HEK293 (cell line): ENCODE data around the gene RASA4B.

ENCODE experiments used
- BCL6B ChIP-seq: fragments of 450-650 bp; formaldehyde crosslinking; IDR thresholded peaks from 2 replicates; pipeline ENCODE4 v1.5.1; 2017; ENCODE audit warnings: missing biosample characterization, missing genetic modification characterization
- ELK4 ChIP-seq: IDR thresholded peaks from 2 replicates; pipeline ENCODE4 v1.6.1; 2011; ENCODE audit warnings: mild to moderate bottlenecking, low read depth, low read length, borderline replicate concordance
- GLI2 ChIP-seq: fragments of 450-650 bp; formaldehyde crosslinking; IDR thresholded peaks from 2 replicates; pipeline ENCODE4; 2017; ENCODE audit warnings: missing biosample characterization, missing genetic modification characterization, low read depth, borderline replicate concordance
- GLI4 ChIP-seq: fragments of 450-650 bp; formaldehyde crosslinking; IDR thresholded peaks from 2 replicates; pipeline ENCODE4 v1.5.1; 2016; ENCODE audit warnings: missing biosample characterization, missing genetic modification characterization
- GLIS1 ChIP-seq: fragments of 450-650 bp; formaldehyde crosslinking; IDR thresholded peaks from 2 replicates; pipeline ENCODE4 v1.5.1; 2016; ENCODE audit warnings: missing biosample characterization, missing genetic modification characterization
- OSR2 ChIP-seq: fragments of 450-650 bp; formaldehyde crosslinking; IDR thresholded peaks from 2 replicates; pipeline ENCODE4 v1.5.1; 2016; ENCODE audit warnings: missing biosample characterization, missing genetic modification characterization
- PRDM10 ChIP-seq: fragments of 450-650 bp; formaldehyde crosslinking; IDR thresholded peaks from 2 replicates; pipeline ENCODE4 v1.5.1; 2016; ENCODE audit warnings: missing biosample characterization, missing genetic modification characterization
- RBAK ChIP-seq: fragments of 450-650 bp; formaldehyde crosslinking; IDR thresholded peaks from 2 replicates; pipeline ENCODE4 v1.5.1; 2016; ENCODE audit warnings: missing biosample characterization, missing genetic modification characterization
- REST ChIP-seq: fragments of 450-650 bp; formaldehyde crosslinking; IDR thresholded peaks from 2 replicates; pipeline ENCODE4 v1.5.1; 2016; ENCODE audit warnings: missing biosample characterization, missing genetic modification characterization
- SALL2 ChIP-seq: fragments of 450-650 bp; formaldehyde crosslinking; IDR thresholded peaks from 2 replicates; pipeline ENCODE4 v1.5.0; 2017; ENCODE audit warnings: missing biosample characterization, mild to moderate bottlenecking, missing genetic modification characterization, borderline replicate concordance
- SCRT1 ChIP-seq: fragments of 450-650 bp; formaldehyde crosslinking; IDR thresholded peaks from 2 replicates; pipeline ENCODE4 v1.5.1; 2016; ENCODE audit warnings: missing biosample characterization, missing genetic modification characterization, borderline replicate concordance
- TRIM28 ChIP-seq: IDR thresholded peaks from 2 replicates; pipeline ENCODE4 v1.6.1; 2011; ENCODE audit warnings: low read length, control low read depth, borderline replicate concordance
- YY2 ChIP-seq: fragments of 450-650 bp; formaldehyde crosslinking; IDR thresholded peaks from 2 replicates; pipeline ENCODE4 v1.5.1; 2016; ENCODE audit warnings: missing biosample characterization, missing genetic modification characterization
- ZBTB10 ChIP-seq: fragments of 450-650 bp; formaldehyde crosslinking; IDR thresholded peaks from 2 replicates; pipeline ENCODE4 v1.5.1; 2016; ENCODE audit warnings: missing biosample characterization, missing genetic modification characterization
- ZBTB17 ChIP-seq: fragments of 450-650 bp; formaldehyde crosslinking; IDR thresholded peaks from 2 replicates; pipeline ENCODE4 v1.5.1; 2016; ENCODE audit warnings: missing biosample characterization, missing genetic modification characterization
- ZBTB8A ChIP-seq: fragments of 450-650 bp; formaldehyde crosslinking; IDR thresholded peaks from 2 replicates; pipeline ENCODE4 v1.5.1; 2016; ENCODE audit warnings: missing biosample characterization, missing genetic modification characterization
- ZNF157 ChIP-seq: fragments of 450-650 bp; formaldehyde crosslinking; IDR thresholded peaks from 2 replicates; pipeline ENCODE4 v1.5.1; 2016; ENCODE audit warnings: missing biosample characterization, missing genetic modification characterization
- ZNF16 ChIP-seq: fragments of 450-650 bp; formaldehyde crosslinking; IDR thresholded peaks from 2 replicates; pipeline ENCODE4 v1.5.1; 2016; ENCODE audit warnings: low read depth, missing biosample characterization, missing genetic modification characterization
- ZNF169 ChIP-seq: fragments of 450-650 bp; formaldehyde crosslinking; IDR thresholded peaks from 2 replicates; pipeline ENCODE4 v1.5.1; 2016; ENCODE audit warnings: missing biosample characterization, missing genetic modification characterization
- ZNF175 ChIP-seq: fragments of 450-650 bp; formaldehyde crosslinking; IDR thresholded peaks from 2 replicates; pipeline ENCODE4 v1.5.1; 2016; ENCODE audit warnings: missing biosample characterization, missing genetic modification characterization
- ZNF335 ChIP-seq: fragments of 450-650 bp; formaldehyde crosslinking; conservative IDR thresholded peaks from 2 replicates; pipeline ENCODE4 v1.5.1; 2016; ENCODE audit warnings: missing biosample characterization, missing genetic modification characterization
- ZNF391 ChIP-seq: fragments of 450-650 bp; formaldehyde crosslinking; IDR thresholded peaks from 2 replicates; pipeline ENCODE4 v1.5.1; 2016; ENCODE audit warnings: low read depth, missing biosample characterization, missing genetic modification characterization, borderline replicate concordance
- ZNF416 ChIP-seq: fragments of 450-650 bp; formaldehyde crosslinking; IDR thresholded peaks from 2 replicates; pipeline ENCODE4 v1.5.1; 2016; ENCODE audit warnings: missing biosample characterization, missing genetic modification characterization
- ZNF473 ChIP-seq: fragments of 450-650 bp; formaldehyde crosslinking; IDR thresholded peaks from 2 replicates; pipeline ENCODE4 v1.5.1; 2017; ENCODE audit warnings: missing biosample characterization, missing genetic modification characterization
- ZNF521 ChIP-seq: fragments of 450-650 bp; formaldehyde crosslinking; IDR thresholded peaks from 2 replicates; pipeline ENCODE4 v1.5.1; 2017; ENCODE audit warnings: missing biosample characterization, mild to moderate bottlenecking, missing genetic modification characterization
- ZNF529 ChIP-seq: fragments of 450-650 bp; formaldehyde crosslinking; IDR thresholded peaks from 2 replicates; pipeline ENCODE4 v1.5.1; 2017; ENCODE audit warnings: missing genetic modification characterization, missing biosample characterization; ENCODE audit not compliant: insufficient replicate concordance
- ZNF544 ChIP-seq: fragments of 450-650 bp; formaldehyde crosslinking; IDR thresholded peaks from 2 replicates; pipeline ENCODE4 v1.5.0; 2017; ENCODE audit warnings: missing biosample characterization, missing genetic modification characterization
- ZNF658 ChIP-seq: fragments of 450-650 bp; formaldehyde crosslinking; IDR thresholded peaks from 2 replicates; pipeline ENCODE4; 2016; ENCODE audit warnings: missing biosample characterization, missing genetic modification characterization
- ZNF664 ChIP-seq: fragments of 450-650 bp; formaldehyde crosslinking; IDR thresholded peaks from 2 replicates; pipeline ENCODE4 v1.5.1; 2016; ENCODE audit warnings: missing biosample characterization, missing genetic modification characterization

RASA4B gene

GRCh38 chr7:102464577-102465280, 52.8 kb downstream of the RASA4B start, which contains the start of the genes ALKBH4 and LRWD1 (continued):
- no peak for TF ChIP-seq SCRT1
- TF ChIP-seq REST (tag by site-specific recombination) = no peak; the same call in none of the 2 replicates
- peak; percentile 22 for TF ChIP-seq ZNF391
- peak; percentile 17; the same call in 1 of the 2 replicates for TF ChIP-seq ZBTB10 (tag by site-specific recombination)
- no peak for TF ChIP-seq GLI2 (tag by site-specific recombination)
- 0 out of 2 replicates have a peak, but pooled peaks have one; percentile 36 for TF ChIP-seq GLI4 (tag by site-specific recombination)
- TF ChIP-seq SALL2 (tag by site-specific recombination) = no peak
- TF ChIP-seq ZNF473 = no peak
- no peak for TF ChIP-seq ZNF169 (tag by site-specific recombination)
- TF ChIP-seq TRIM28 = no peak
- no peak for TF ChIP-seq ZNF175 (tag by site-specific recombination)
- no peak for TF ChIP-seq ZNF664 (tag by site-specific recombination)
- TF ChIP-seq ZNF544 = no peak
- TF ChIP-seq ZNF16 = no peak
- no peak for TF ChIP-seq ZNF416 (tag by site-specific recombination)
- no peak for TF ChIP-seq ZNF157
- no peak for TF ChIP-seq RBAK (tag by site-specific recombination)
- no peak for TF ChIP-seq BCL6B
- TF ChIP-seq PRDM10 (tag by site-specific recombination) = peak; percentile 67
- no peak for TF ChIP-seq OSR2
- no peak for TF ChIP-seq ZBTB17 (tag by site-specific recombination)
- no peak for TF ChIP-seq ZNF658 (tag by site-specific recombination)
- peak; percentile 90 for TF ChIP-seq ZNF335 (tag by site-specific recombination)
- peak; percentile 97 for TF ChIP-seq ZBTB8A
- TF ChIP-seq GLIS1 (tag by site-specific recombination) = peak; percentile 87
- TF ChIP-seq ZNF529 (tag by site-specific recombination) = no peak
- TF ChIP-seq ELK4 = no peak; the same call in 1 of the 2 replicates
- TF ChIP-seq YY2 (tag by site-specific recombination) = peak; percentile 86
- no peak for TF ChIP-seq ZNF521 (tag by site-specific recombination)
